WTC11 (cell line): ENCODE results near the gene ARL8A. TPM values are rescaled to one million over a fixed set of nuclear protein-coding genes. Genes with fewer than 3 reads are reported as not detected.

Source experiments
- ATAC-seq: fragments of 200-7000 bp; cut with Tn5 transposase; 2 replicates; pipeline ENCODE4 v1.10.0; 2021; ENCODE audit warnings: mild to moderate bottlenecking, moderate library complexity
- CTCF ChIA-PET: fragments of 300-600 bp; sonication (Branson Sonifier 250); formaldehyde crosslinking; loops from one replicate; lab custom pipeline; 2021; ENCODE audit warnings: antibody characterized with exemption; lab: Charles Lee
- POLR2A ChIA-PET: fragments of 350-600 bp; sonication (Branson Sonifier 250); formaldehyde crosslinking; loops from one replicate; lab custom pipeline; 2021; ENCODE audit warnings: antibody characterized with exemption; lab: Charles Lee
- DNase-seq: peaks from one replicate; pipeline ENCODE4 v3.0.0; 2021; ENCODE audit warnings: low spot score
- H3K27ac Mint-ChIP-seq: 2 replicates; pipeline ENCODE4 v1.8.0; 2021; ENCODE audit warnings: mixed read lengths
- H3K27me3 Mint-ChIP-seq: 2 replicates; pipeline ENCODE4 v1.8.0; 2021; ENCODE audit warnings: low read depth, mild to moderate bottlenecking, moderate library complexity, mixed read lengths
- H3K36me3 Mint-ChIP-seq: 2 replicates; pipeline ENCODE4 v1.8.0; 2021; ENCODE audit warnings: mixed read lengths
- H3K4me1 Mint-ChIP-seq: 2 replicates; pipeline ENCODE4 v1.8.0; 2022; ENCODE audit warnings: mixed read lengths
- H3K4me3 Mint-ChIP-seq: 2 replicates; pipeline ENCODE4 v1.8.0; 2021; ENCODE audit warnings: mild to moderate bottlenecking, moderate library complexity, mixed read lengths
- H3K9me3 Mint-ChIP-seq: 2 replicates; pipeline ENCODE4 v1.8.0; 2021; ENCODE audit warnings: mixed read lengths
- ATF1 ChIP-seq: sonication (generic); formaldehyde crosslinking; IDR thresholded peaks from 2 replicates; pipeline ENCODE4 v1.8.1; 2023; ENCODE audit warnings: mild to moderate bottlenecking, moderate library complexity, missing genetic modification reagents
- CREM ChIP-seq: sonication (generic); formaldehyde crosslinking; IDR thresholded peaks from 2 replicates; pipeline ENCODE4 v1.8.1; 2022; ENCODE audit warnings: mild to moderate bottlenecking, missing genetic modification reagents, moderate library complexity
- E2F5 ChIP-seq: sonication (generic); formaldehyde crosslinking; IDR thresholded peaks from 2 replicates; pipeline ENCODE4 v1.8.1; 2022; ENCODE audit warnings: mild to moderate bottlenecking, moderate library complexity, missing genetic modification reagents
- ESRRA ChIP-seq: sonication (generic); formaldehyde crosslinking; IDR thresholded peaks from 2 replicates; pipeline ENCODE4 v1.8.1; 2022; ENCODE audit warnings: mild to moderate bottlenecking, missing genetic modification reagents, borderline replicate concordance
- FOXP4 ChIP-seq: sonication (generic); formaldehyde crosslinking; IDR thresholded peaks from 2 replicates; pipeline ENCODE4 v1.8.0; 2022; ENCODE audit warnings: mild to moderate bottlenecking, missing genetic modification reagents
- GABPB1 ChIP-seq: sonication (generic); formaldehyde crosslinking; IDR thresholded peaks from 2 replicates; pipeline ENCODE4 v1.8.1; 2023; ENCODE audit warnings: mild to moderate bottlenecking, missing genetic modification reagents
- HMGXB4 ChIP-seq: sonication (generic); formaldehyde crosslinking; IDR thresholded peaks from 2 replicates; pipeline ENCODE4 v1.8.1; 2023; ENCODE audit warnings: mild to moderate bottlenecking, moderate library complexity, missing genetic modification reagents
- JUN ChIP-seq: sonication (generic); formaldehyde crosslinking; IDR thresholded peaks from 2 replicates; pipeline ENCODE4 v1.8.0; 2023; ENCODE audit warnings: mild to moderate bottlenecking, missing genetic modification reagents
- MXD4 ChIP-seq: fragments of 250-450 bp; sonication (Bioruptor Pico); IDR thresholded peaks from 2 replicates; pipeline ENCODE4 v1.8.0; 2021; ENCODE audit warnings: mild to moderate bottlenecking, moderate library complexity, borderline replicate concordance
- STAT6 ChIP-seq: sonication (generic); formaldehyde crosslinking; conservative IDR thresholded peaks from 2 replicates; pipeline ENCODE4 v1.8.1; 2023; ENCODE audit warnings: mild to moderate bottlenecking, low read depth, missing genetic modification reagents, moderate library complexity
- TCF7 ChIP-seq: sonication (generic); formaldehyde crosslinking; IDR thresholded peaks from 2 replicates; pipeline ENCODE4 v1.8.0; 2022; ENCODE audit warnings: mild to moderate bottlenecking, low read depth, missing genetic modification reagents, moderate library complexity
- TEAD4 ChIP-seq: sonication (generic); formaldehyde crosslinking; IDR thresholded peaks from 2 replicates; pipeline ENCODE4 v1.8.0; 2022; ENCODE audit warnings: mild to moderate bottlenecking, missing genetic modification reagents
- ZBTB43 ChIP-seq: sonication (generic); formaldehyde crosslinking; IDR thresholded peaks from 2 replicates; pipeline ENCODE4 v1.8.1; 2023; ENCODE audit warnings: mild to moderate bottlenecking, missing genetic modification reagents
- ZNF121 ChIP-seq: sonication (generic); formaldehyde crosslinking; IDR thresholded peaks from 2 replicates; pipeline ENCODE4 v1.8.0; 2023; ENCODE audit warnings: missing genetic modification reagents
- ZNF138 ChIP-seq: sonication (generic); formaldehyde crosslinking; conservative IDR thresholded peaks from 2 replicates; pipeline ENCODE4 v1.8.1; 2022; ENCODE audit warnings: mild to moderate bottlenecking, moderate library complexity, missing genetic modification reagents
- ZNF219 ChIP-seq: sonication (generic); formaldehyde crosslinking; IDR thresholded peaks from 2 replicates; pipeline ENCODE4 v1.8.0; 2023; ENCODE audit warnings: missing genetic modification reagents, mild to moderate bottlenecking, borderline replicate concordance
- ZNF232 ChIP-seq: sonication (generic); formaldehyde crosslinking; IDR thresholded peaks from 2 replicates; pipeline ENCODE4 v1.8.0; 2022; ENCODE audit warnings: mild to moderate bottlenecking, missing genetic modification reagents
- ZSCAN18 ChIP-seq: fragments of 250-450 bp; sonication (Bioruptor Pico); IDR thresholded peaks from 2 replicates; pipeline ENCODE4 v2.1.2; 2022; ENCODE audit warnings: mild to moderate bottlenecking, moderate library complexity
- total RNA-seq: library from RNA; stranded (reverse); gene quantifications from 3 replicates; pipeline ENCODE4 v1.2.3, GENCODE V29; 2021
- TF ChIP-seq, protein P1 (sequence below): sonication (generic); formaldehyde crosslinking; IDR thresholded peaks from 2 replicates; pipeline ENCODE4 v1.8.0; 2023; ENCODE audit warnings: missing genetic modification reagents, mild to moderate bottlenecking, borderline replicate concordance

ARL8A gene
- total RNA-seq, 1 experiment from 2014 or later: 47.2 TPM

GRCh38 chr1:202133001-202133400 lies 11.5 kb downstream of the ARL8A start:
- H3K9me3 Mint-ChIP-seq: no peaks in the 10 kb centered on the region
- H3K27ac Mint-ChIP-seq: no peak overlapping the region; the same call in 1 of the 2 replicates
- POLR2A ChIA-PET: no interaction called here
- H3K36me3 Mint-ChIP-seq: peaks cover 6% of the 10 kb centered on the region
- no peak for ATAC-seq
- CTCF ChIA-PET: interaction anchor here (0.8 to 6.5 kb wide), 7 partner anchors 9 to 133 kb away, joined by 3 to 76 read pairs (median 7); partner anchors contain the start of genes ELF3 and GPR37L1
- no peak overlapping the region for H3K4me3 Mint-ChIP-seq
- peaks cover 11% of the 10 kb centered on the region for H3K4me1 Mint-ChIP-seq
- H3K27me3 Mint-ChIP-seq: no peaks in the 10 kb centered on the region
- TF ChIP-seq CREM (no peak), GABPB1 (CRISPR knock-in tag) (no peak), HMGXB4 (CRISPR knock-in tag) (no peak), FOXP4 (CRISPR knock-in tag) (no peak), STAT6 (CRISPR knock-in tag) (no peak), TEAD4 (no peak), ESRRA (CRISPR knock-in tag) (no peak), TCF7 (CRISPR knock-in tag) (no peak), MXD4 (CRISPR knock-in tag) (no peak), ZNF219 (CRISPR knock-in tag) (no peak), JUN (CRISPR knock-in tag) (no peak), ZSCAN18 (CRISPR knock-in tag) (no peak), ATF1 (CRISPR knock-in tag) (no peak), ZNF121 (CRISPR knock-in tag) (no peak), ZBTB43 (no peak), ZNF138 (CRISPR knock-in tag) (no peak), E2F5 (CRISPR knock-in tag) (no peak), ZNF232 (no peak)
- TF ChIP-seq, protein P1, sequence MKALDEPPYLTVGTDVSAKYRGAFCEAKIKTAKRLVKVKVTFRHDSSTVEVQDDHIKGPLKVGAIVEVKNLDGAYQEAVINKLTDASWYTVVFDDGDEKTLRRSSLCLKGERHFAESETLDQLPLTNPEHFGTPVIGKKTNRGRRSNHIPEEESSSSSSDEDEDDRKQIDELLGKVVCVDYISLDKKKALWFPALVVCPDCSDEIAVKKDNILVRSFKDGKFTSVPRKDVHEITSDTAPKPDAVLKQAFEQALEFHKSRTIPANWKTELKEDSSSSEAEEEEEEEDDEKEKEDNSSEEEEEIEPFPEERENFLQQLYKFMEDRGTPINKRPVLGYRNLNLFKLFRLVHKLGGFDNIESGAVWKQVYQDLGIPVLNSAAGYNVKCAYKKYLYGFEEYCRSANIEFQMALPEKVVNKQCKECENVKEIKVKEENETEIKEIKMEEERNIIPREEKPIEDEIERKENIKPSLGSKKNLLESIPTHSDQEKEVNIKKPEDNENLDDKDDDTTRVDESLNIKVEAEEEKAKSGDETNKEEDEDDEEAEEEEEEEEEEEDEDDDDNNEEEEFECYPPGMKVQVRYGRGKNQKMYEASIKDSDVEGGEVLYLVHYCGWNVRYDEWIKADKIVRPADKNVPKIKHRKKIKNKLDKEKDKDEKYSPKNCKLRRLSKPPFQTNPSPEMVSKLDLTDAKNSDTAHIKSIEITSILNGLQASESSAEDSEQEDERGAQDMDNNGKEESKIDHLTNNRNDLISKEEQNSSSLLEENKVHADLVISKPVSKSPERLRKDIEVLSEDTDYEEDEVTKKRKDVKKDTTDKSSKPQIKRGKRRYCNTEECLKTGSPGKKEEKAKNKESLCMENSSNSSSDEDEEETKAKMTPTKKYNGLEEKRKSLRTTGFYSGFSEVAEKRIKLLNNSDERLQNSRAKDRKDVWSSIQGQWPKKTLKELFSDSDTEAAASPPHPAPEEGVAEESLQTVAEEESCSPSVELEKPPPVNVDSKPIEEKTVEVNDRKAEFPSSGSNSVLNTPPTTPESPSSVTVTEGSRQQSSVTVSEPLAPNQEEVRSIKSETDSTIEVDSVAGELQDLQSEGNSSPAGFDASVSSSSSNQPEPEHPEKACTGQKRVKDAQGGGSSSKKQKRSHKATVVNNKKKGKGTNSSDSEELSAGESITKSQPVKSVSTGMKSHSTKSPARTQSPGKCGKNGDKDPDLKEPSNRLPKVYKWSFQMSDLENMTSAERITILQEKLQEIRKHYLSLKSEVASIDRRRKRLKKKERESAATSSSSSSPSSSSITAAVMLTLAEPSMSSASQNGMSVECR: no peak
- no peak for DNase-seq
